Measurements from ENCODE around the gene ACBD4.

GRCh38 chr17:45171338-45172231 is 36.1 kb downstream of the ACBD4 start:
- no peak for TF ChIP-seq CTCF (IDR thresholded peaks at IDR 0.05; ENCODE audit: insufficient read depth, low read depth, low read length)
- TF ChIP-seq EZH2 (IDR thresholded peaks at IDR 0.05; ENCODE audit: insufficient read depth, low read length): no peak
